Neural crest cell (in vitro differentiated cells): ENCODE data around the gene GLT8D1. TPM values are rescaled to one million over a fixed set of nuclear protein-coding genes. Genes with fewer than 3 reads are reported as not detected.

ENCODE experiments used
- DNase-seq: peaks from one replicate; pipeline ENCODE4 v3.0.0; 2021; ENCODE audit warnings: low read depth, mixed read lengths, low spot score
- H3K27ac Mint-ChIP-seq: one replicate; pipeline ENCODE4 v1.8.0; 2021; ENCODE audit warnings: mild to moderate bottlenecking, mixed read lengths; ENCODE audit not compliant: unreplicated experiment
- H3K27me3 Mint-ChIP-seq: 2 replicates; pipeline ENCODE4 v1.8.0; 2021; ENCODE audit warnings: low read depth, mild to moderate bottlenecking, mixed read lengths
- H3K36me3 Mint-ChIP-seq: 2 replicates; pipeline ENCODE4 v1.8.0; 2021; ENCODE audit warnings: low read depth, mild to moderate bottlenecking, mixed read lengths
- H3K4me1 Mint-ChIP-seq: 2 replicates; pipeline ENCODE4 v1.8.0; 2021; ENCODE audit warnings: mixed read lengths
- H3K4me3 Mint-ChIP-seq: one replicate; pipeline ENCODE4 v1.8.0; 2021; ENCODE audit warnings: mild to moderate bottlenecking, mixed read lengths
- H3K9me3 Mint-ChIP-seq: 2 replicates; pipeline ENCODE4 v1.8.0; 2021; ENCODE audit warnings: mixed read lengths
- total RNA-seq: library from RNA; stranded (reverse); gene quantifications from 2 replicates; pipeline ENCODE4 v1.2.1, GENCODE V29; 2021
- TF ChIP-seq, protein P1 (sequence below): fragments of 200-600 bp; sonication (generic); conservative IDR thresholded peaks from 2 replicates; pipeline ENCODE4 v1.5.0; 2021; ENCODE audit warnings: antibody characterized with exemption, mild to moderate bottlenecking

Gene GLT8D1
- total RNA-seq, 1 donor from 2014 or later: 64.1 TPM

GRCh38 chr3:52719618-52720017 lies 14.0 kb upstream of the GLT8D1 start:
- H3K27me3 Mint-ChIP-seq: no peaks in the 10 kb centered on the region
- H3K9me3 Mint-ChIP-seq: peaks cover 3% of the 10 kb centered on the region
- no peak for DNase-seq
- H3K4me3 Mint-ChIP-seq: no peak overlapping the region
- H3K27ac Mint-ChIP-seq: no peak overlapping the region
- TF ChIP-seq, protein P1, sequence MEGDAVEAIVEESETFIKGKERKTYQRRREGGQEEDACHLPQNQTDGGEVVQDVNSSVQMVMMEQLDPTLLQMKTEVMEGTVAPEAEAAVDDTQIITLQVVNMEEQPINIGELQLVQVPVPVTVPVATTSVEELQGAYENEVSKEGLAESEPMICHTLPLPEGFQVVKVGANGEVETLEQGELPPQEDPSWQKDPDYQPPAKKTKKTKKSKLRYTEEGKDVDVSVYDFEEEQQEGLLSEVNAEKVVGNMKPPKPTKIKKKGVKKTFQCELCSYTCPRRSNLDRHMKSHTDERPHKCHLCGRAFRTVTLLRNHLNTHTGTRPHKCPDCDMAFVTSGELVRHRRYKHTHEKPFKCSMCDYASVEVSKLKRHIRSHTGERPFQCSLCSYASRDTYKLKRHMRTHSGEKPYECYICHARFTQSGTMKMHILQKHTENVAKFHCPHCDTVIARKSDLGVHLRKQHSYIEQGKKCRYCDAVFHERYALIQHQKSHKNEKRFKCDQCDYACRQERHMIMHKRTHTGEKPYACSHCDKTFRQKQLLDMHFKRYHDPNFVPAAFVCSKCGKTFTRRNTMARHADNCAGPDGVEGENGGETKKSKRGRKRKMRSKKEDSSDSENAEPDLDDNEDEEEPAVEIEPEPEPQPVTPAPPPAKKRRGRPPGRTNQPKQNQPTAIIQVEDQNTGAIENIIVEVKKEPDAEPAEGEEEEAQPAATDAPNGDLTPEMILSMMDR: no peak
- peaks cover 29% of the 10 kb centered on the region for H3K36me3 Mint-ChIP-seq
- H3K4me1 Mint-ChIP-seq: peaks cover 9% of the 10 kb centered on the region

- Mint-ChIP-seq H3K36me3 (peaks cover 25% of the 10 kb centered on the region), H3K9me3 (peaks cover 3% of the 10 kb centered on the region), H3K4me3 (no peak overlapping the region), H3K4me1 (peaks cover 29% of the 10 kb centered on the region), H3K27ac (peak overlapping the region; percentile 75), H3K27me3 (no peaks in the 10 kb centered on the region)
- TF ChIP-seq, protein P1: no peak
- DNase-seq: no peak
These were observed 10.2 kb upstream of the GLT8D1 start for GRCh38 chr3:52715714-52716305.

GRCh38 chr3:52714335-52715302 lies 9.0 kb upstream of the GLT8D1 start:
- Mint-ChIP-seq H3K27ac (no peak overlapping the region), H3K36me3 (peaks cover 18% of the 10 kb centered on the region), H3K4me3 (no peak overlapping the region), H3K9me3 (no peaks in the 10 kb centered on the region), H3K4me1 (peaks cover 29% of the 10 kb centered on the region), H3K27me3 (no peaks in the 10 kb centered on the region)
- peak; percentile 23 for DNase-seq
- TF ChIP-seq, protein P1: no peak

DNA sequence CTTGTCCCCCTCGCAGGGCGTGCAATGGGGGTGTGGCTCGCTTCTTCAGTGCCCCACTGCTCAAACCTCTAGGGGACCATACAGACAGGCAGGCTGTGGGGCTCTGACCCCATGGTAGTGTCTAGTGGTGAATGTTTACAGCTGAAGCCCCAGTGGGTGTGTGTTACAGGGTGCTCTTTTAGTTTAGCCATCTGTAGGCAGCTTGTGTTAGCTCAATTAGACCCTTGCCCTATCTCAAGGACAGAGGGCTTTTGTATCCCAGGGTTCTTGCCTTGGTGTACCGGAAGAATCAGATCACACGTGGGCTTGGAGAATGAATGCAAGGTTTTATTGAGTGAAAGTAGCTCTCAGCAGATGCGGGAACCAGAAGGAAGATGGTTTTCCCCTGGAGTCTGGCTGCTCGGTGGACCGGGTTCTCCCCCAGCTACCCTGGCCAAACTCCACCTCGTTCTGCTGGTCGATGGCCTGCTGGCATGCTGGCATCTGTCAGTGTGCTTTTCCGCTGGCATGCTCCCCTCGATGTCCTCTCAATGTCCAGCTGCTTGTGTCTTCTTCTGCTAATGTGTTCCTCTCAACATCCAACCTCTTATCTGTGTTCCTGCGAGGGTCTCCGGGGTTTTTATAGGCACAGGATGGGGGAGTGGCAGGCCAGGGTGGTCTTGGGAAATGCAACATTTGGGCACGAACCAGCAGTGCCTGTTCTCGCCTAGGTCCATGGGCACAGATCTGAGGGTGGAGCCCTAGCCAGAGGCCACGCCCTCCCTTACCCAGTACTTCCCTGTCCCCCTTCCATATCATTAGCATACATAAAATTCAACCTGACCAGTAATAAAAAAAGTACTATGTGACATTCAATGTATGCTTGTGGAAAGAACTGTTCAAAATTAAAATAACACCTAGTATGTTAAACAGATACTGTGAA lies 7.0 kb upstream of the GLT8D1 start:
- peak overlapping the region; percentile 89 for H3K27ac Mint-ChIP-seq
- TF ChIP-seq, protein P1: no peak
- peak overlapping the region; percentile 66 for H3K4me3 Mint-ChIP-seq

DNA sequence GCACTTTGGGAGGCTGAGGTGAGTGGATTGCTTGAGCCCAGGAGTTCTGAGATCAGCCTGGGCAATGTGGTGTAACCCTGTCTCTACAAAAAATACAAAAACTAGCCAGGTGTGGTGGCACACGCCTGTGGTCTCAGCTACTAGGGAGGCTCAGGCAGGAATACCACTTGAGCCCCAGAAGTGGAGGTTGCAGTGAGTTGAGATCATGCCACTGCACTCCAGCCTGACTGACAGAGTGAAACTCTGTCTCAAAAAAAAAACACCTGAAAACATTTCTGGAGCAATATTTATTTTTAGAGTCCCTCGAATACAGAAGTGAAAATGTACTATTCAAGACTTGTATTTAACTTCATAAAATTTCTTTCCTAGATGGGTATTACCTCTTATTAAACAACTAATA lies 4.9 kb upstream of the GLT8D1 start:
- Mint-ChIP-seq H3K36me3 (peaks cover 11% of the 10 kb centered on the region), H3K9me3 (no peaks in the 10 kb centered on the region), H3K27ac (no peak overlapping the region), H3K27me3 (no peaks in the 10 kb centered on the region), H3K4me3 (no peak overlapping the region), H3K4me1 (peaks cover 34% of the 10 kb centered on the region)
- TF ChIP-seq, protein P1: no peak
- no peak for DNase-seq

More for the DNA sequence above, 7.0 kb upstream of the GLT8D1 start:
- peaks cover 31% of the 10 kb centered on the region for H3K4me1 Mint-ChIP-seq
- H3K9me3 Mint-ChIP-seq: no peaks in the 10 kb centered on the region
- no peaks in the 10 kb centered on the region for H3K27me3 Mint-ChIP-seq
- peak; percentile 12 for DNase-seq
- peaks cover 11% of the 10 kb centered on the region for H3K36me3 Mint-ChIP-seq
